ENCODE data around the gene RAB33A.

DNA sequence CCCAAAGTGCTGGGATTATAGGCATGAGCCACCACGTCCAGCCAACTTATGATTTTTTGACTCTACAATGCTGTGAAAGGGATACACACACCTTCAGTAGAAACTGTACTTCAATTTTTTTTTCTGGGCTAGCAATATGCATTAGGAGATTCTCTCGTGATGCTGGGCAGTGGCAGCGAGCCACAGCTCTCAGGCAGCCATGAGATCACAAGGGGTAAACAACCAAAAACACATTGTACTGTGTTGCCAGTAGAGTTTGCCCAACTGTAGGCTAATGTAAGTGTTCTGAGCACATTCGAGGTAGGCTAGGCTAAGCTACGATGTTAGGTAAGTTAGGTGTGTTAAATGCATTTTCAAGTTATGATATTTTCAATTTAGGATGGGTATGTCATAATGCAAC, 25.7 kb downstream of the RAB33A start:
- TF ChIP-seq CTCF (conservative IDR thresholded peaks at IDR 0.05; ENCODE audit: low read length) (no peak), EZH2phosphoT487 (IDR thresholded peaks at IDR 0.05; ENCODE audit: borderline replicate concordance, low read depth, low read length) (no peak)

Measured in OCI-LY7 (cell line).